ENCODE data around the gene FIZ1.

FIZ1 gene

DNA sequence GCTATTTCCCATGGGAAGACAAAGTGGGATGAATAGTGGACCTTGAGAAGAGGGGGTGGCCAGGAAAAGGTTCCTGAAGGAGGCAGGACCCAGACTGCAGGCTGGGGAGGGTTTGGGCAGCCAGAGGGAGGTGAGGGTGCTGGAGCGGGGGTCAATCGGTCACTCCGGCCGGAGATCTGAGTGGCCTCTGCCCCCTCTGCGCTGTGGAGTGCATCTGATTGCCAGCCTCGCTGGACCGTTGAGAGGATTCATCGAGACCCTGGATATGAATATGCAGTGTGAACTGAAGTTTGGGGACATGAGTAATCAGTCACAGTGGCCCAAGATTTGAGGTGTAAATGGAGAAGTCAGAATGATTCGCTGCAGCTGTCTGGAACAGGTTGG lies 36.0 kb upstream of the FIZ1 start:
- no peak for DNase-seq

DNA sequence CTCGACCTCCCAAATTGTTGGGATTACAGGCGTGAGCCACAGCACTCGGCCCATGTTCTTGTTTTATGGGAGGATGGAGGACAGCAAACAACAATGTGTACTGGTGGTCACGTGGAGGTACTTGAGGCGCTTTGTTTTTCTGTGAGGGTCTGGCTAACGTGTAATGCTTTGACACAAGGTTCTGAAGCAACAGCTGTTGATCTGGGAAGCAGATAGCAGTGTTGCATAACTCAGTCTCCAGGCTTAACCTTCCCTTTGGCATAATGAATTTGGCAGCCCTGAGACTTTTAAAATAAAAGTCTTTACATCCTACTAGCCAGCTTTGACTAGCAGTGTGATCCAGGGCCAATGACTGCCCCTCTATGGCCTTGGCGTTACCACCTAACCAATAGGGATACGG lies 34.5 kb upstream of the FIZ1 start:
- DNase-seq = no peak

- peak; percentile 93 for DNase-seq
Measured at GRCh38 chr19:55632463-55632834, 33.1 kb upstream of the FIZ1 start.

DNA sequence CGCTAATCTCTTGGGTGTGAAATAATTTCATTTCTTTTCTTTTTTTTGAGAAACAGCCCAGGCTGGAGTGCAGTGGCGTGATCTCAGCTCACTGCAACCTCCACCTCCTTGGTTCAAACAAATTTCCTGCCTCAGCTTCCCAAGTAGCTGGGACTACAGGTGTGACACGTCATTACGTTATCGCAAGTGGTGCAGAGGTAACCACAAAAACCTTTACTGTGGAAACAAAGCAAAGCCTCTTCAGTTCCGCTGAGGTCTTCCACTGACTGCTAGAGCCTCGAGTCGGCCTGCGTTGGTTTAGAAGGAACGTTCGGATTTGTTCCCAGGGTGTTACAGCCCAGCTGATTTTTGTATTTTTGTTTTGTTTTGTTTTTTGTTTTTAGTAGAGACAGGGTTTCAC lies 27.0 kb upstream of the FIZ1 start:
- DNase-seq = peak; percentile 91

GRCh38 chr19:55625004-55625326 lies 25.6 kb upstream of the FIZ1 start:
- no peak for DNase-seq

DNA sequence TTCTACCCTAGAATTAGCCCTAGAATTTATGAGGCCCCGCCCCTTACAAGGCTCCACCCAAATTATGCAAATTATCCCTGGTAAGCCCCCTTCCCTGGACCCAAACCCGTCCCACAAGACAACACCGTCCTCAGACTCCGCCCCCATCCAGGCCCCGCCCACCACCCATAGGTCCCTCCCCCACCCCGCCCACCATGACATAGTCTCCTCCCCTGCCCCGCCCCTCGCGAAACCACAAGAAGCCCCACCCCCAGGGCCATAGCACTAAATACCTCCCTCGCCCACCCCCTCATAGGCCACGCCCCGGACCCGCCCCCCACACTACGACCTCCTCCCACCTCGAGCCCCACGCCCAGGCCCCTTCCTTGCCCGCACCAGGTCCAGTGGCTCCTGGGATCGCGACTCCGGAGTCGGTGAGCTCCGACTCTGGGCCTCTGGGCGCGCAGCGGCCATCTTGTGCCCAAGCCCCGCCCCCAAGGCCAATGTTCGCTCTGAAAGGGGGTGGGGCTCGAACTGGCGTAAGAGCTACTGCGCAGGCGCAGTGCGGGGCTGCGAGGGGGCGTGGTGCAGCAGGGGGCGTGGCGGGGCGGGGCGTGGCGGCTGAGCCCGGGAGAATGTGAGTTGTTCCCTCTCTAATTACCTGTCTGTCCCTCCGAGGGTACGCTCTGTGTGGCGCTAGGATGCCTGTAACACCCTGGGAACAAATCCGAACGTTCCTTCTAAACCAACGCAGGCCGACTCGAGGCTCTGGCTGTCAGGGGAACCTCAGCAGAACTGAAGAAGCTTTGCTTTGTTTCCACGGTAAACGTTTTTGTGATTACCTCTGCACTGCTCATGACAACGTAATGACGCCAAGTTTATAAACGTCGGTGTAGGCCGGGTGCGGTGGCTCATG lies 25.0 kb upstream of the FIZ1 start, which contains the start of gene ZNF784:
TSS of gene ZNF784 (minus strand) at position 458 of the 895 bp plus-strand sequence. CDS start at position 453, 5 bp downstream.
- DNase-seq = peak; percentile 96

GRCh38 chr19:55623561-55623960 lies 24.2 kb upstream of the FIZ1 start:
- no peak for DNase-seq

DNA sequence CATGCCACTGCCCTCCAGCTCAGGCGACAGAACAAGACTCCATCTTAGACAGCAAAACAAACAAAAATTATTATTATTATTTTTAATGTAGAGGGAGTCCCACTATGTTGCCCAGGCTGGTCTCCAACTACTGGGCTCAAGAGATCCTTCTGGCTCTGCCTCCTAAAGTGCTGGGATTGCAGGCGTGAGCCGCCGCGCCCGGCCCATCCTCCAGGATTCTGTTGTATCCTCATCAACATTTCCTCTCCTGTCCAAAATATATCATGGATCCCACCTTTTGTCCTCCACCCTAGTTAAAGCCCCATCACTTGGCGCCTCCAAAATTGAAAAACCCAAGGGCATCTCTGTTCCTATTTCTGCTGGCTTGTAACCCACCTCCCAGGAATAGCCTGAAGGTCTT lies 23.8 kb upstream of the FIZ1 start:
- no peak for DNase-seq

- DNase-seq = no peak
Measured at GRCh38 chr19:55622242-55622969, 23.1 kb upstream of the FIZ1 start.

- DNase-seq = no peak
Measured at GRCh38 chr19:55621673-55622231, 22.4 kb upstream of the FIZ1 start.

DNA sequence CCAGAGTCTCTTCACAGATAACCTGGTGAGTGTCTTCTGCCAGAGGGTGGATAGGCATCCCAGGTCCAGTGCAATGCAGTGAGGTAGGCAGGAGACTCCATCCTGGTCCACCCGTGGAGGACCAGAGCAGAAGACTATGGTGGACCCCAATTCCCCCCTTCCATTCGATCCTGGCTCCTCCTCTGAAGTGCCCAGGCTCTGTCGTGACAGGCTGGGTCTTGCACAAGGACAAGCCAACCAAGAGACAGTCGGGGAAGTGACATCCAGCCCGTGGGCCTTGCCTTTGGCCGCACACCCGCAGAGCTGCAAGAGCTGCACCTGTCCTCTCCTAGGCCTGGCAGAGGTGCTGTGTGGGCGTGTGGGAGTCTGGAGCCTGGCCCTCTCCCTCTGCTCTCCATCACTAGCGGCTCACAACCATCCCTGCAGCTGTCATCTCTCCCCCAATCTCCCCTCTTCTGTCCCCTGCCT lies 21.9 kb upstream of the FIZ1 start:
- no peak for DNase-seq

DNA sequence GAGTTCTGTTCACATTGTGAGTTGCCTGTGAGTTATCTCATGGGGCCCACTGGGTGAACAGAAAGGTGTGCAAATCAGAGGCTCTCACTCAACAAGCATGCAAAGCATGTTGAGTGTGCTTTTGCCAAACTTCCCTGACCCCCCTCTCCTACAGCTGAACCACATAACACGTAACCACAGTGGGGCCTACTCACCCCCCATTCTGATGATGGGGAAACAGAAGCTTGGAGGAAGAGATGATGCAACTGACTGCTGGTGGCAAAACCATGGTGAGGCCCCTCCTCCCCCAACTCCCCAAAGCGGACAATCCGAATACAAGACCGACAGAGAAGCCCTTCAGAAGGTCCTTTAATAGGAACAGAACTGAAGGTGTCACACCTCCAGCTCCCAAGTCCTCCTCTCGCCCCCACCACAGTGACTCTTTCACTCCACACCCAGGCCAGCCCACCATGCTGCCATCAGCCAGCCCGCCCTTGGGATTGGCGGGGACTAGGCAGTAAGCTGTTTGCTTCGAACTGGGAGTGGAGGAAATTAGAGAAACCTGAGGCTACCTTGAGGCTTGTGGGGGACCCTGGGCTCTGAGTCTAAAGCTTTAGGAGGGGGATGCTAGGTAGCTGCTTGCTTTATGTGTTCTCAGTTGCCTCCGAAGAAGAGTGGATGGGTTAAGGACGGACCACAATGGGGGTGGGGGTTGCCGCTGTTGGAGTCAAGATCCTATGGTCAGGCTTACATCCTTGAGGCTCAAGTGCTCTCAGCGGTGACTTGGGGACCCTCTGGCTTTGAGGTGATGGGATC lies 21.3 kb upstream of the FIZ1 start:
- DNase-seq = no peak

GRCh38 chr19:55619286-55619685 lies 20.0 kb upstream of the FIZ1 start:
- no peak for DNase-seq

DNA sequence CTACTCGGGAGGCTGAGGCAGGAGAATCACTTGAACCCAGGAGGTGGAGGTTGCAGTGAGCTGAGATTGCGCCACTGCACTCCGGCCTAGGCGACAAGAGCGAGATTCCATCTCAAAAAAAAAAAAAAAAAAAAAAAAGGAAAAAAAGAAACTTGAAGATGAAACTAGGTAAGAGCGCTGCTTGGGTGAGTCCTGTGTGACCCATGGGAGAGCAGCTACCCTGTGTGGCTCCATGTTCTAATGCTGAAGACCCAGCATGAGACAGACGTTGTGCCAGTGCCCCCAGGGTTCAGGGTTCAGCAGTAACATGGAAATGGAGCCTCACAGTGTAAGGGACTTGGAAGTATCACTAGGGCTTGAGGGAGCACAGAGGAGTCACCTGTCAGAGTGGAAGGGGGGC lies 19.1 kb upstream of the FIZ1 start:
- no peak for DNase-seq

DNA sequence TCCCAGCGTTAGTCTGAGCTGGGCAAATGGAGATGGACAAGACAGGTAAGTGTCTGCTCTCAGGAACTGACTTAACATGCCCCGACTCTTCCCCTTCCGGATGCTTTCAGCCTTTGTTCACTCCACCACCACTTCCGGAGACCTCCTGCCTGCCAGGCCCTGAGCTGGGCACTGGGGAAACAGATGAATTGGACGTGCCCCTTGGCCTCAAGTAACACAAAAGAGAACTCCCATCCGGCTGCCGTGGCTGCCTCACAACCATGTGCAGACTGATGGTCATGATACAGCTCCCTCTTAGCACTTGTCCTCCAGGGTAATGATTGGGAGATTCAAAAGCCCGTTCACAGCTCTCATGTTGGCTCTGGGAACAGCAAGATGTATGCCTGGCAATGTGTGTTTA lies 18.1 kb upstream of the FIZ1 start:
- no peak for DNase-seq

DNA sequence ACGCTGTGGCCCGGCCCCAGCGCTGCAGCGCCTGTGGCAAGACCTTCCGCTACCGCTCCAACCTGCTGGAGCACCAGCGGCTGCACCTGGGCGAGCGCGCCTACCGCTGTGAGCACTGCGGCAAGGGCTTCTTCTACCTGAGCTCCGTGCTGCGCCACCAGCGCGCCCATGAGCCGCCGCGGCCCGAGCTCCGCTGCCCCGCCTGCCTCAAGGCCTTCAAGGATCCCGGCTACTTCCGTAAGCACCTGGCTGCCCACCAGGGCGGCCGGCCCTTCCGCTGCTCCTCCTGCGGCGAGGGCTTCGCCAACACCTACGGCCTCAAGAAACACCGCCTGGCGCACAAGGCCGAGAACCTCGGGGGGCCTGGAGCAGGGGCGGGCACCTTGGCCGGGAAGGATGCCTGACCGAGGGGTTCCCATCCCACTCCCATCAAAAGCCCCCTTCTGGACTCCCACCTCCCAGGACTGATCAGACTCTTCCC lies 17.1 kb upstream of the FIZ1 start:
- no peak for DNase-seq

GRCh38 chr19:55615543-55616394 lies 16.5 kb upstream of the FIZ1 start:
- no peak for DNase-seq

- no peak for DNase-seq
Measured at GRCh38 chr19:55614711-55615542, 15.6 kb upstream of the FIZ1 start.

GRCh38 chr19:55613930-55614710 lies 14.8 kb upstream of the FIZ1 start:
- DNase-seq = no peak

- no peak for DNase-seq
Measured at GRCh38 chr19:55613396-55613795, 14.1 kb upstream of the FIZ1 start.
